Right atrium auricular region (tissue), 2 donors: Measurements from ENCODE around the gene CASKIN2. TPM values are rescaled to one million over a fixed set of nuclear protein-coding genes. Genes with fewer than 3 reads are reported as not detected.

Experiments
- DNase-seq: peaks from one replicate; pipeline ENCODE4 v3.0.0-alpha.2; 2019; ENCODE audit warnings: low spot score
- H3K27ac ChIP-seq, 2 donors: fragments of 200-600 bp; sonication (generic); 1 replicate in 1 of 2; 2 replicates in 1 of 2; pipeline ENCODE4 v1.5.1; 2016 to 2019
- H3K27me3 ChIP-seq, 2 donors: fragments of 200-600 bp; sonication (generic); one replicate each; pipeline versions ENCODE4 v1.5.1 to v1.6.0; 2017 to 2019
- H3K36me3 ChIP-seq: fragments of 200-600 bp; sonication (generic); one replicate; pipeline ENCODE4 v1.5.1; 2016
- H3K4me1 ChIP-seq, 2 donors: fragments of 200-600 bp; sonication (generic); one replicate each; pipeline versions ENCODE4 v1.5.1 to v1.6.0; 2017 to 2019
- H3K4me3 ChIP-seq, 2 donors: fragments of 200-600 bp; sonication (generic); 1 replicate in 1 of 2; 2 replicates in 1 of 2; pipeline ENCODE4 v1.5.1; 2017 to 2019; ENCODE audit warnings: mild to moderate bottlenecking in 1 of 2, moderate library complexity in 1 of 2
- H3K9me3 ChIP-seq, 2 donors: fragments of 200-600 bp; sonication (generic); one replicate each; pipeline ENCODE4 v1.5.1; 2019
- CTCF ChIP-seq, 2 donors: fragments of 200-600 bp; sonication (generic); IDR thresholded peaks; one replicate each; pipeline ENCODE4 v1.5.1; 2019; ENCODE audit warnings: antibody characterized with exemption in 2 of 2
- total RNA-seq, 2 donors: library from RNA; depleted of rRNA; stranded (reverse); fragments of >200 nt; gene quantifications; one replicate each; pipeline ENCODE4 v1.1.0, GENCODE V29; 2016

Gene CASKIN2
- total RNA-seq, 2 donors from 2014 or later: 18.3 to 28.7 TPM

GRCh38 chr17:75492555-75493168, 22.7 kb downstream of the CASKIN2 start:
- H3K36me3 ChIP-seq: peaks cover 56% of the 10 kb centered on the region
- no peak overlapping the region for H3K27ac ChIP-seq
- no peak overlapping the region for H3K4me3 ChIP-seq
- TF ChIP-seq CTCF (IDR thresholded peaks at IDR 0.05): no peak
- peaks cover 0 to 29% of the 10 kb centered on the region in 2 donors for H3K4me1 ChIP-seq
- no peaks in the 10 kb centered on the region for H3K27me3 ChIP-seq
- no peaks in the 10 kb centered on the region for H3K9me3 ChIP-seq
- no peak for DNase-seq

- Histone ChIP-seq H3K36me3 (peaks cover 51% of the 10 kb centered on the region), H3K27ac (no peak overlapping the region), H3K9me3 (no peaks in the 10 kb centered on the region), H3K27me3 (no peaks in the 10 kb centered on the region), H3K4me1 (peaks cover 0 to 39% of the 10 kb centered on the region in 2 donors), H3K4me3 (no peak overlapping the region)
- DNase-seq: no peak
- TF ChIP-seq CTCF (IDR thresholded peaks at IDR 0.05): no peak
These were observed 23.7 kb downstream of the CASKIN2 start for GRCh38 chr17:75491680-75492079.

- DNase-seq: no peak
- H3K27ac ChIP-seq: no peak overlapping the region
- no peaks in the 10 kb centered on the region for H3K27me3 ChIP-seq
- TF ChIP-seq CTCF (IDR thresholded peaks at IDR 0.05): no peak
- no peaks in the 10 kb centered on the region for H3K9me3 ChIP-seq
- H3K36me3 ChIP-seq: peaks cover 45% of the 10 kb centered on the region
- peaks cover 0 to 44% of the 10 kb centered on the region in 2 donors for H3K4me1 ChIP-seq
- no peak overlapping the region for H3K4me3 ChIP-seq
These were observed 24.2 kb downstream of the CASKIN2 start for GRCh38 chr17:75490953-75491649.

GRCh38 chr17:75490173-75490743, 25.1 kb downstream of the CASKIN2 start:
- peaks cover 37% of the 10 kb centered on the region for H3K36me3 ChIP-seq
- no peaks in the 10 kb centered on the region for H3K9me3 ChIP-seq
- H3K27ac ChIP-seq: peak overlapping the region; percentile 52 to 64
- H3K27me3 ChIP-seq: no peaks in the 10 kb centered on the region
- no peak for TF ChIP-seq CTCF (IDR thresholded peaks at IDR 0.05)
- no peak for DNase-seq
- H3K4me3 ChIP-seq: no peak overlapping the region
- H3K4me1 ChIP-seq: peaks cover 0 to 53% of the 10 kb centered on the region in 2 donors

GRCh38 chr17:75489511-75489955, 25.8 kb downstream of the CASKIN2 start:
- H3K9me3 ChIP-seq: no peaks in the 10 kb centered on the region
- H3K4me1 ChIP-seq: peaks cover 0 to 55% of the 10 kb centered on the region in 2 donors
- H3K36me3 ChIP-seq: peaks cover 30% of the 10 kb centered on the region
- DNase-seq: no peak
- H3K27ac ChIP-seq: peak overlapping the region in 1 of 2 donors; percentile 64
- no peaks in the 10 kb centered on the region for H3K27me3 ChIP-seq
- no peak for TF ChIP-seq CTCF (IDR thresholded peaks at IDR 0.05)
- no peak overlapping the region for H3K4me3 ChIP-seq
